DND-41 (cell line): ENCODE data around the gene KIRREL3.

Experiments used
- ATAC-seq: fragments of 200-7000 bp; cut with Tn5 transposase; 3 replicates; pipeline ENCODE4 v1.9.1; 2021; ENCODE audit warnings: low read depth; ENCODE audit not compliant: insufficient read depth
- DNase-seq: peaks from one replicate; pipeline ENCODE4 v3.0.0-alpha.2; 2020
- H2AFZ ChIP-seq: 2 replicates; pipeline ENCODE4 v1.6.0; 2012; ENCODE audit warnings: low read depth, low read length
- H3K27ac ChIP-seq: 2 replicates; pipeline ENCODE4 v1.5.1; 2012; ENCODE audit warnings: low read length, inconsistent platforms
- H3K27me3 ChIP-seq: fragments of 200-600 bp; sonication (generic); 2 replicates; pipeline ENCODE4 v1.6.0; 2012; ENCODE audit warnings: low read length, mild to moderate bottlenecking, inconsistent platforms; ENCODE audit not compliant: insufficient read depth, poor library complexity
- H3K36me3 ChIP-seq: 2 replicates; pipeline ENCODE4 v1.5.1; 2012; ENCODE audit warnings: low read length, inconsistent platforms; ENCODE audit not compliant: insufficient read depth
- H3K4me1 ChIP-seq: 2 replicates; pipeline ENCODE4 v1.5.1; 2012; ENCODE audit warnings: mild to moderate bottlenecking, low read length; ENCODE audit not compliant: insufficient read depth
- H3K4me2 ChIP-seq: 2 replicates; pipeline ENCODE4 v1.6.0; 2012; ENCODE audit warnings: mild to moderate bottlenecking, moderate library complexity, low read length, inconsistent platforms; ENCODE audit not compliant: insufficient read depth
- H3K4me3 ChIP-seq, 2 experiments: fragments of 200-600 bp in 1 of 2; shearing (Covaris generic) in 1 of 2; 2 replicates each; pipeline ENCODE4 v1.5.1; 2012 to 2016; ENCODE audit warnings: inconsistent platforms in 2 of 2, low read length in 2 of 2, mild to moderate bottlenecking in 2 of 2, low read depth in 1 of 2, moderate library complexity in 1 of 2
- H3K79me2 ChIP-seq: 2 replicates; pipeline ENCODE4 v1.6.0; 2012; ENCODE audit warnings: low read length, inconsistent platforms; ENCODE audit not compliant: insufficient read depth
- H3K9ac ChIP-seq: 2 replicates; pipeline ENCODE4 v1.6.0; 2012; ENCODE audit warnings: low read depth, mild to moderate bottlenecking, inconsistent platforms, low read length, moderate library complexity
- H3K9me3 ChIP-seq: 2 replicates; pipeline ENCODE4 v1.5.1; 2012; ENCODE audit warnings: low read length, moderate library complexity, mild to moderate bottlenecking, inconsistent platforms; ENCODE audit not compliant: insufficient read depth, severe bottlenecking
- H4K20me1 ChIP-seq: 2 replicates; pipeline ENCODE4 v1.6.0; 2012; ENCODE audit warnings: low read length; ENCODE audit not compliant: insufficient read depth
- EZH2 ChIP-seq: IDR thresholded peaks from 3 replicates; pipeline ENCODE4 v1.6.1; 2012; ENCODE audit warnings: borderline replicate concordance, low read depth, mild to moderate bottlenecking, moderate library complexity, low read length, inconsistent platforms; ENCODE audit not compliant: severe bottlenecking
- TF ChIP-seq, protein P1 (sequence below): IDR thresholded peaks from 2 replicates; pipeline ENCODE4 v1.5.1; 2012; ENCODE audit warnings: borderline replicate concordance, low read length, moderate library complexity, mild to moderate bottlenecking; ENCODE audit not compliant: poor library complexity, severe bottlenecking; ENCODE audit errors: extremely low read depth

Gene KIRREL3

DNA sequence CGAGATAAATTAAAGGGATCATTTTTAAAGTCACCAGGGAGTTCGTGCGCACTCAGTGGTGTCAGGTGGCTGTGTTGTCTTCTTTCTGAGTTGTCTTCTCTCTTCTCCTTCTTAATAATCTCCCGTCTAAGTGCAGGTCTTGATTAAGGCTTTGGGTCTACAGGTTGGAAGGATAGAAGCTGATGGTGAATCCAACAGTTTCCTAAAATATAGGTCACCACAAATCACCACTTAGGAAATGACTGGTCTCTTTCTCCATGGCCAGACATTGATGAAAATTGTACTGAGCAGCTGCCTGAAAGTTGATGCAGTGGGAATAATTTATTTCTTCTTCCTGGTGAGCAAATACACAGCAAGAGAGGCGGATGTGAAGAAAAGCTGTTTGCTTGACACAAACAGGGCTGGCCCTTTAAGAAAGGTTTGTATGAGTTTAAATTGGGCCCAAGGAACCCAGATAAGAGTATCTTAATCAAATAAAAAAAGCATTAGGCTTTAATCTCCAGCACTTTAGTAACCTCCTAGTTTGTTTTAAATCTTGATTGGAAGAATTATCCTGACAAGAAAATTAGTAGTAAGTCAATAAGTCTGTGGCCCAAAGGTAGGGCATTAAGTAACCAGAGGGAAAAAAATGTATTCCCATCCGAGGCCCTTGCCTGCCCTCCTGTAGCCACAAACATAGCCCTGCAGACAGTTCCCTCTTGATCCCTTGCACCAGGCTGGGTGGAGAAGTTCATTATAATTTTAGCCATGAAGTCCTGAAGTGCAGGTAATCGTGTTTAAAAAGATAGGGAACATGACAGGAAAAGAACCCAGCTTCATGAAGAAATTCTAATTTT is 245.8 kb downstream of the KIRREL3 start:
- H3K9ac ChIP-seq: no peak overlapping the region
- H3K27me3 ChIP-seq: peaks cover 22% of the 10 kb centered on the region
- no peak overlapping the region for H3K4me3 ChIP-seq
- H3K4me2 ChIP-seq: no peak overlapping the region
- TF ChIP-seq, protein P1, sequence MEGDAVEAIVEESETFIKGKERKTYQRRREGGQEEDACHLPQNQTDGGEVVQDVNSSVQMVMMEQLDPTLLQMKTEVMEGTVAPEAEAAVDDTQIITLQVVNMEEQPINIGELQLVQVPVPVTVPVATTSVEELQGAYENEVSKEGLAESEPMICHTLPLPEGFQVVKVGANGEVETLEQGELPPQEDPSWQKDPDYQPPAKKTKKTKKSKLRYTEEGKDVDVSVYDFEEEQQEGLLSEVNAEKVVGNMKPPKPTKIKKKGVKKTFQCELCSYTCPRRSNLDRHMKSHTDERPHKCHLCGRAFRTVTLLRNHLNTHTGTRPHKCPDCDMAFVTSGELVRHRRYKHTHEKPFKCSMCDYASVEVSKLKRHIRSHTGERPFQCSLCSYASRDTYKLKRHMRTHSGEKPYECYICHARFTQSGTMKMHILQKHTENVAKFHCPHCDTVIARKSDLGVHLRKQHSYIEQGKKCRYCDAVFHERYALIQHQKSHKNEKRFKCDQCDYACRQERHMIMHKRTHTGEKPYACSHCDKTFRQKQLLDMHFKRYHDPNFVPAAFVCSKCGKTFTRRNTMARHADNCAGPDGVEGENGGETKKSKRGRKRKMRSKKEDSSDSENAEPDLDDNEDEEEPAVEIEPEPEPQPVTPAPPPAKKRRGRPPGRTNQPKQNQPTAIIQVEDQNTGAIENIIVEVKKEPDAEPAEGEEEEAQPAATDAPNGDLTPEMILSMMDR: no peak
- TF ChIP-seq EZH2: no peak
- H3K9me3 ChIP-seq: no peaks in the 10 kb centered on the region
- no peaks in the 10 kb centered on the region for H3K4me1 ChIP-seq
- no peak for ATAC-seq
- H3K79me2 ChIP-seq: no peaks in the 10 kb centered on the region
- DNase-seq: no peak
- no peaks in the 10 kb centered on the region for H4K20me1 ChIP-seq
- H3K27ac ChIP-seq: no peak overlapping the region
- H2AFZ ChIP-seq: no peak overlapping the region
- no peaks in the 10 kb centered on the region for H3K36me3 ChIP-seq

DNA sequence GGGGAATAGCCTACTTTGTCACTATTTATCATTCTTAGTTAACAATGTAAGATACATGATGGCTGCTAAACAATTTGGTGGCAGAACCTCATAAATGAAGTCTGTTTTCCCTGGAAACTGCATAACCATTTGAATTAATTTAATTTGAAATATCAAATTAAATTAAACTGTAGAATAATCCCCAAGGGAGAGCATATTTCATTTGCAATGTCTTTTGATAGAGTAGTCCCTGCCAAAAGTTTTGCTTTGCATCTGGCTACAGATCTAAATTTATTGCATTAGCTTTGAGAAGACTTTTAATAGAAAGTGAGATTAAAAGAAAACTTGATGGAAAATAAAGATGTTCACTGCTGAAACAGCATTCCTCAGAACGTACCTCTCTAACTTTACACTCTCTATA is 246.6 kb downstream of the KIRREL3 start:
- Histone ChIP-seq H3K9ac (no peak overlapping the region), H3K27me3 (peaks cover 22% of the 10 kb centered on the region), H3K4me1 (no peaks in the 10 kb centered on the region), H3K79me2 (no peaks in the 10 kb centered on the region), H2AFZ (no peak overlapping the region), H3K4me2 (no peak overlapping the region), H3K4me3 (no peak overlapping the region), H3K27ac (no peak overlapping the region), H3K9me3 (no peaks in the 10 kb centered on the region), H3K36me3 (no peaks in the 10 kb centered on the region), H4K20me1 (no peaks in the 10 kb centered on the region)
- no peak for ATAC-seq
- DNase-seq: no peak
- TF ChIP-seq, protein P1: no peak
- no peak for TF ChIP-seq EZH2

DNA sequence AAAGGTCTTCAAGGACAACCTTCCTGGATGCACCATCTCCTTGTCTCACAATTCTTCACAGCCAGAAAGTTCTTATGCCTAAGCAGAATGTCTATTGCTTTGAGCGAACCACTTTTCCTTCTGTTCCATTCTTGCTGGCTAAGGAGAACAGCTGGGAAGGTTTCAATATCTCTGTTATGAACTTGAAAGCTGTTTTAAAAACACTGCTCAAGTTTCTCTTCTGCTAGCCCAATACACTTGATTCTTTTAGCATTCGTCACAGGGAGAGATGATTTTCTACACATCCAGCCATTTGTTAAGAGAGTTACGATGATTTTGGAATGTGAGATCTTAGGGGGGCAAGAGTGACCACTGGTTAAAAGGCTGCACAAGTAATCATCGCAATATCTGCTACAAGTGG is 249.3 kb downstream of the KIRREL3 start:
- ATAC-seq (no peak), DNase-seq (no peak)
- Histone ChIP-seq H3K27me3 (peaks cover 16% of the 10 kb centered on the region), H3K4me1 (no peaks in the 10 kb centered on the region), H3K27ac (no peak overlapping the region), H3K9me3 (no peaks in the 10 kb centered on the region), H3K79me2 (no peaks in the 10 kb centered on the region), H3K9ac (no peak overlapping the region), H4K20me1 (no peaks in the 10 kb centered on the region), H3K36me3 (no peaks in the 10 kb centered on the region), H2AFZ (no peak overlapping the region), H3K4me2 (no peak overlapping the region), H3K4me3 (no peak overlapping the region)
- TF ChIP-seq, protein P1: no peak
- no peak for TF ChIP-seq EZH2
